NCI-H2227 treated with DMSO at 0.1 percent for 48 hours (cell line): ENCODE results near the gene DENND1A.

Experiments
- DNase-seq: peaks from one replicate; lab custom pipeline; 2025; lab: John Stamatoyannopoulos, UW

DENND1A gene

GRCh38 chr9:123568691-123569688 is 360.9 kb downstream of the DENND1A start:
- DNase-seq, result peak; percentile 45

- no peak for DNase-seq
These were observed 362.9 kb downstream of the DENND1A start for GRCh38 chr9:123567013-123567412.

DNA sequence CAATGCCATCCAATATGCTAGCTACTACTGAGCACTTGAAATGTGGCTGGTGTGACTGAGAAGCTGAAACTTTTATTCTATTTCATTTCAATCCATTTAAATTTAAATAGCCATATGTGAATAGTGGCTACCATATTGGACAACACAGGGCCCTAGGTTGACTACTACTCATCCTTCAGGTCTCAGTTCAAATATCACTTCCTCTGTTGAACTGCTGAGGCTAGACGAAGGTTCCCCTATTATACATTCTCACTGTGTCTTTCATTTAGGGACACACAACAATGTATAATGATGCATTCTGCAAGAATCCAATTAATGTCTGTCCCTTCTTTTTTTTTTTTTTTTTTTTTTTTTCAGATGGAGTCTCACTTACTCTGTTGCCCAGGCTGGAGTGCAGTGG is 365.3 kb downstream of the DENND1A start:
- DNase-seq, result no peak

DNA sequence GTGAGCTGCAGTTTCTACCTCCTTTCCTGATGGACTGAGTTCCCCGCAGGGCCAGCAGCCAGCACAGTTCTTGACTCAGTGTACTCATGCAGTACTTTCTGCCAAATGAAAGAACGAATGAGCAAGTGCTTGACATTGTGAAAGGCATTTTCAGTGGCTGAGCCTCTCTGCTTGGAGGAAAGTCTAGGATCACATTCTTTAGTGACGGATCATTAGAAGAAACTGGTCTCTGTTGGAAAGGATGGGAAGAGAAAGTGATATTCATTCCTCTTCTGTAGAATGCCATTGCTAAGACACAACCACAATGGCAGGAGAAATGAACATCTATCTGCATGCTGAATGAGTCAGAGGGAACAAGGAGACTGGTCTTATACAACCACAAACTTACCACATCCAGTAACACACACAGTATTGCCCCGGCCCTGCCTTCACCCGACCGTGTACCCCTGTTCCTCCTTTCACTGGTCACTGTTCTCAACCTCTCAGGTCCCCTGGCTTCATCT is 367.0 kb downstream of the DENND1A start:
- no peak for DNase-seq

DNA sequence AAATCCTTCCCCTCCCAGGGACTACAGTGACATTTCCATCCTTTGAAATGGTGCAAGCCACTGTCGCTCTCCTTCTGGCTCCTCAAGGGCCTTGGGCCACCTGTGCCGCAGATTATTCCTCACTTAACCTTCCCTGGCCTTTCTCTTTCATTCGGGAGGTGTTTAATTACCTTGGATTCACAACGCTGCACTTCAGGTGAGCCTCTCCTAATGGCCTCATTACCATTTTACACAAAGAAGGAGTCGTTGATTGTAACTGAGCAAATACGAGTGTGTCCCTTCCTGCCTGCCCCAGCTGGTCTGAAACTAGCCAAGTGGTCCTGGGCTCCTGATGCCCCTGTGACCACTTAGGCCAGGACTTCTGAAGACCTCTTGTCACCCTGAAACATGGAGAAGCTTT is 368.9 kb downstream of the DENND1A start:
- DNase-seq, result no peak

DNA sequence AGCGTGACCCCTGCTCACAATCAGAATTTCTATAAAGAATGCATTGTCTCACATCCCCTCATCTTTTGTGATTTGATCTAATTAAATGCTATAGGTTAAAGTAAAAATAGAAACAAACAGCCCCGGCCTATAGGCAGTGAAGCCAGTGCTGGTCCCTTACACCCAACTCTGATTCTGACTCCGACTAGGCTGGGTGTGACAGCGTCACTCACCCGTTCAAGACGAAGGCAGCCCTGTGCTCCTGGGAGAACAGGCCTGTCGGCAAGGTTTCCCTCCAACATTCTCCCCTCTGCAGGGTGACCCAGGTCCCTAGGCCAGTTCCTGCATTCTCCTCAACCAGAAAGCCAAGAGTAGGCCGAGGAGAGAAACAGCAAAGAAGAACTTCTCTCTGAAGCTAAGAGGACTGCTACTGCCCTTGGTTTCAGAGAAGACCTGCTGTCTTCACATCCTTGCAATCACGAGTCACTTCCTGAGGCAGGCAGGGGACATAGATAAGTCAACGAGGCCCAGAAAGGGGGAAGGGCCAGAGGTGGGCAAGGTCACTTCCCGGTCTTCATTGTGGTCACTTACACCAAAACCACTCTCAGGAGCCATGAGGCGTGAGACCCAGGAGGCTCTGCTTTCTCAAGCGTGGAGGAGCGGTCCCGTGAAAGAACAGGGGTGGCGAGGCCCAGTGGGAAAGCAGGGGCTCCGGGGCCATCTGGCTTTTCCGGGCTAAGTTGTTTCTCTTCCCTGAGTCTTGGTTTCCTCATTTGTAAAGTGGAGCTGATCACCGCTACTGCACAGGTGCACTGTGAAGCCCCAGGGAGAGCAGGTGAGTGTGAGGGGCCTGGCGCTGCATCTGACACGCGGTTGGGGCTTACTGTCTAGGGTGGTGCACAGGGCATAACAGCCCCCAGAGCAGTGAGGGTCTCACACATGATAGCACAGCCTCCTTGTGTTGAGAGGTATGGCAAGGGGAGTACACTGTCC is 373.2 kb downstream of the DENND1A start:
- no peak for DNase-seq

DNA sequence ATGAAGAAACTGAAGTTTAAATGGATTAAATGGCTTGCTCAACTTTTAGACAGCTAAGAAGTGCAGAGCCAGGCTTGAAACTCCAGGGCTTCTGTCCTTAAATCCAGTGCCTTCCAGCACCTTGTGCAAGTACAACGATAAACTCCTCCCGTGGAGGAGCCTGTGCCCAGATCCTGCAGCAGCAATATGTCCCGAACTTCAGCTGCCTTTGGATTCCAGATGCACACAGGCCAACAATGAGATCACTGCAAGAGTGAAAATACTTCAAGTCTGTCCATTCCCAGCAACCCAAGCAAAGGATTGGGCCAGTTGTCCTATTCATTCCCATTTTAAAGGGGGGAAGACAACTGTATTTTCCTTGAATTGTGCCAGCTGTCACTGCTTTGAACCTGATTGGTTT is 374.3 kb downstream of the DENND1A start:
- no peak for DNase-seq

GRCh38 chr9:123552530-123552929 is 377.4 kb downstream of the DENND1A start:
- no peak for DNase-seq

DNA sequence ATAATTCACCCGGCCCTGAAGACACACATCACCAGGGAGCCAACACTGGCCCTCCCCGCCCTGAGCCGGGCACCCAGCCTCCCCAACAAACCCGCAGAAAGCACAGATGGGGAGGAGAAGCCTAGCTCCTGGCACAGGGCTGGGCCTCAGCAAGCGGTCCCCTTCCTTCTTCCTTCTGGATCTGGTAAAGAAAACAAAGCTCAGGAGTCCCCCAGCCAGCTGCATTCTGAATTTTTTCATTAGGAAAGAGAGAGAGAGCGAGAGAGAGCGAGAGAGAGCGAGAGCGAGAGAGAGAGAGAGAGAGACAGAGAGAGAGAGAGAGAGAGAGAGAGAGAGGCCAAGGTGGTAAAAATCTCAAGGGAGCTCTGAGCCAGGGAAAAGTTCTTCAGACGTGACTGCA is 378.2 kb downstream of the DENND1A start:
- DNase-seq, result no peak

- DNase-seq, result peak; percentile 57
These were observed 379.1 kb downstream of the DENND1A start for GRCh38 chr9:123550797-123551196.

GRCh38 chr9:123550012-123550411 is 379.9 kb downstream of the DENND1A start:
- no peak for DNase-seq

DNA sequence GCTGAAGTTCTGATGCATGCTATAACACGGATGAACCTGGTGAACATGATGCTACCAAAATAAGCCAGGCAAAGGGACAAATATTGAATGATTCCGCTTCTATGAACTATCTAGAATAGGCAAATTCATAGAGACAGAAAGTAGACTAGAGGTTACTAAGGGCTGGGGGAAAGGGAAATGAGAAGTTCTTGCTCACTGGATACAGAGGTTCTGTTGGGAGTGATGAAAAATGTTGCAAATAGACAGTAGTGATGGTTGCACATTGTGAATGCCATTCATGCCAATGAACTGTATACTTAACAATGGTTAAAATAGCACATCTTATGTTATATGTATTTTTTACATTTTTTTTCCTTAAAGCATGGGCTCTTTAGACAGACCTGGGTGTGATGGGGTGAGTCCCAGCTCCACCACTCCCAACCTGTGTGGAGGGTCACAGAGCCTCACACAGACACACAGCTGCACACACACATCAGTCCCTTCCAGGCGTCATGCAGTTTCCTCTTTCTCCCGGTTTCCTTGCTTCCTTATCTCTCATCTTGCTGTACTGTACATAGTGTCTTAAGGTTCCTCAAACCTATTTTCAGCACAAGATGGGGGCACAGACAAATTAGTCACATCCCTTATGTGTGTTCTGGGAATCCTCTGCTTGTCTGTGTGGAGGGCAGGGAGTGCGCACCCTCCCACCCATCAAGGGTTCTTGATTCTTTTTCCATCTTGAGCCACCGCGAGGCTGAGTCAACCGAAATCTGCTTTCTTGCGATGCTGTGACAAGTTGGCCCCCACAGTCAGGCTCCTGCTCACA is 381.0 kb downstream of the DENND1A start:
- no peak for DNase-seq

DNA sequence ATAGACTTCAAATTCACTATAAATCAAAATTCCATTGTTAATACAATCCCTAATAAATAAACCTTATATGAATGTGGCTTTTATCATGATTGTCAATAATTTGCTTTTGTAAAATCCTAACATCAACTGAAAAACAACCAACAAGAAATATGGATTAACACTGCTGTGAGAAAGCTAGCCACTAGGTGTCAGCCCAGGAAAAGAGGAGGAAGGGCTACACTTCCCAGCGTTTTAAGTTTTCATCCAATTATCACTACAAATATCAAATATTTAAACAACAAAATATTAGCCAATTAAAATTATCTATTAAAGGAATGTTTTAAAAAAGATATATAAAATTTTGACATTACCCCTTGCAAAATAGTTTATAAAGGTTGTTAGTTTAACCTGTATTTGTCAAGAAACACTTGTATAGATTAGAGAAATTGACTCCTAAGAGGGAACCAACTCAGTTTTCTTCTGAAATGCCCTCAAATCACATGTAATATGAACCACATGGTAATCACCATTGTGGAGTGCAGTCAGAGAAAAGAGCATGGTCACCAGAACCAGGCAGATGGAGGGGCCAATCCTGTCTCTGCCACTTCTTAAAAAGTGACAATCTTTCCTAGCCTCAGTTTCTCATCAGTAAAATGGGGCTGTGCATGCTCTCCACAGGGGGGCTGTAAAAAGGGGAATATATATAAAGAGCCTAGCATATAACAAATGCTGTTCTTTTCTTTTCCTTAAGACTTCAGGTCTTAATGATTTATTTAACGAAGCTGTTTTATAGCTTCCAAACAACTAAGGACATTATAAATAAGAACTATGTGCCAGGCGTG is 385.7 kb downstream of the DENND1A start:
- peak; percentile 37 for DNase-seq

DNA sequence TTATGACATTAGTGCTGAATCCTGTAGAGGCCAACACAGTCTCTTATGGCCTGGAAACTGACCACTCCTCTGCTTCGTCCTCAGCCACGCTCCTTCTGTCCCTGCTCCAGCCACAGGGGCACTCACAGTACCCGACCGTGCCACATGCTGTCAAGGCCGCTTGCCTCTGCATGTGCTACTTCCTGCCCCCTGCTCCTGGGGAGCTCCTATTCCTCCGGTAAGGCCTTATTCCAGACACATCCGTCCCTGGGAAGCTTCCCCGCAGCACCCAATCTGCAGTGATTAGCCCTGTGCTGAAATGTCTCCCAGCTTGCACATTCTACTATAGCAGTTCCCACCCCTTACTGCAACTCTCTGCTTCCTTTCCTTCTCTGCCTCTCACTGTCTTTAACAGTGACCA is 386.4 kb downstream of the DENND1A start:
- DNase-seq, result no peak

- DNase-seq, result no peak
These were observed 387.3 kb downstream of the DENND1A start for GRCh38 chr9:123542435-123543225.

GRCh38 chr9:123541411-123541810 is 388.5 kb downstream of the DENND1A start:
- no peak for DNase-seq

DNA sequence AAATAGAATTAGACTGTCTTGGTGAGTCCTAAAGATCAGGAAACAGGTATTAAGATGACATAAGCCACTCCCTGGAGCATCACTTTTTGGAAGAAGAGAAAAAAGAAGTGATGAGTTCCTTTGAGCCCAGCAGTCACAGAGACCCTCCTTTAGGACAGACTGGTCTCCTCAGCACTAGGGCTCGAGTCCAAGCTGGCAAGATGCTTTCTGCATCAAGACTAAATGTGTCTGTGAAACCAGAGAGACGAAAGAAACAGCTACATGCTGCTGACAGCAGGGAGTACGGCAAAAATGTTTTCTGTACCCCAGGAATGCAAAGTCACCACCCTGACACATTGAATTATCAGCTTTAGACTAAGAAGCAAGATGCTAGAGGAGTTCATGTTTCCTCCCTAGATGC is 389.5 kb downstream of the DENND1A start:
- DNase-seq, result no peak

DNA sequence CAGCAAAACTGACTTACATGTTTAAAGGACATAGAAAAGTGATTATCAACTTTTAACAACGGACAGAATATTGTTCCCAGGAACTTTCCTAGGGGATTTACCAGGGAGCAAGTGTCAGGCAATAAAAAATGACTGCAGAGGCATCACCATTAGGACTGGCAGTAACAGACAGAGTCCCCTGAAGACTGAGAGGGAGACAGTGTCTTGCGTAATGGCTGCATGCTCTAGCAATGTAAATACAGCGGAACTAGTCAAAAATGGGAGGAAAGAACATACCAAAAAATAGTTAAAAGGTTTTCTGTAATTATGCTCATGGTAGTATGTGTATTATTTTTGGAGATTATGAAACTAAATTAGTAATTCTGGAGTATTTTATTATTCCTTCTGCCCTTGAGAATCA is 392.1 kb downstream of the DENND1A start:
- no peak for DNase-seq

DNA sequence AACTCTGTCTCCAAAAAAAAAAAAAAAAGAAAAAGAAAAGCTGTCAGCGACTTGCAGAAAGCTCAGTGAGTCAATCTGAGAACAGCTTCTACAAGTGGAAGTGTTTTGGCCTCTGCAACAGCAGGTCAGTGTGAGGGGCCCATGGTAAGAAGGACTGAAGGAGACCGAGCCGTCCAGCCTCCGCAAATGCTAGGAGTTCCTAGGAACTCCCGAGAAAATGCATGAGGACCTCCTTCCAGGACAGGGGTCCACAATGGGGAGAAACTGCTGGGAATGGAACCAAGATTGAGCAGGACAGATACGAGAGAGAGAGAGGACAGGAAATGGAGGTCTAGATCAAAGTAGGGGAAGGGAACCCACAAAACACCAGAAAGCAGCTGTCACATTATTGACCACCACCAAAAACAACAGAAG is 393.5 kb downstream of the DENND1A start:
- DNase-seq, result no peak

GRCh38 chr9:123534336-123534735 is 395.6 kb downstream of the DENND1A start:
- no peak for DNase-seq
